Aorta (tissue), 5 donors: Measurements from ENCODE around the gene MAN2B2. TPM values are rescaled to one million over a fixed set of nuclear protein-coding genes. Genes with fewer than 3 reads are reported as not detected.

Experiments used
- ATAC-seq: fragments of 200-7000 bp; cut with Tn5 transposase; one replicate; pipeline ENCODE4 v1.9.1; 2022; ENCODE audit warnings: moderate library complexity; ENCODE audit not compliant: low FRiP score
- DNase-seq, 2 donors: peaks; one replicate each; pipeline ENCODE4 v3.0.0-alpha.2; 2020
- H3K27ac ChIP-seq, 2 donors: one replicate each; pipeline ENCODE4 v1.5.1; 2013; ENCODE audit warnings: low read length in 2 of 2, mild to moderate bottlenecking in 2 of 2, moderate library complexity in 2 of 2, control low read depth in 1 of 2, inconsistent platforms in 1 of 2, low read depth in 1 of 2
- H3K27me3 ChIP-seq, 2 donors: one replicate each; pipeline ENCODE4 v1.6.1; 2013; ENCODE audit warnings: control low read depth in 1 of 2, low read length in 1 of 2, mild to moderate bottlenecking in 1 of 2, moderate library complexity in 1 of 2; ENCODE audit not compliant: insufficient read depth in 2 of 2, control insufficient read depth in 1 of 2
- H3K36me3 ChIP-seq, 2 donors: one replicate each; pipeline ENCODE4 v1.6.1; 2013; ENCODE audit warnings: control low read depth in 1 of 2, low read length in 1 of 2, mild to moderate bottlenecking in 1 of 2; ENCODE audit not compliant: insufficient read depth in 2 of 2, control insufficient read depth in 1 of 2
- H3K4me1 ChIP-seq, 2 donors: one replicate each; pipeline ENCODE4 v1.6.1; 2013; ENCODE audit warnings: low read length in 2 of 2, control low read depth in 1 of 2, mild to moderate bottlenecking in 1 of 2, moderate library complexity in 1 of 2; ENCODE audit not compliant: insufficient read depth in 2 of 2, control insufficient read depth in 1 of 2
- H3K4me3 ChIP-seq, 2 donors: one replicate each; pipeline ENCODE4 v1.5.1; 2013; ENCODE audit warnings: low read length in 2 of 2, control low read depth in 1 of 2, mild to moderate bottlenecking in 1 of 2
- H3K9me3 ChIP-seq: one replicate; pipeline ENCODE4 v1.6.1; 2013; ENCODE audit warnings: mild to moderate bottlenecking, low read length; ENCODE audit not compliant: control insufficient read depth
- WGBS, 2 donors: extraction: QIAGEN DNeasy Blood & Tissue Kit; methylation state at CpG; one replicate each; pipeline ENCODE4 v1.1.7; 2013; 5-methylcytosine and 5-hydroxymethylcytosine counted together
- intact Hi-C, 2 donors: fragments of 100-400 bp; cut with DNase I; formaldehyde crosslinking; loops; one replicate each; pipeline versions ENCODE4 v1.14.2 to v1.15.0; 2022
- polyA plus RNA-seq, 2 donors: library from polyadenylated mRNA; stranded (reverse); fragments of 200-250 nt; gene quantifications; one replicate each; pipeline ENCODE4 v1.2.3, GENCODE V29; 2013
- total RNA-seq, 2 donors: library from RNA; stranded (reverse); fragmentation: NEBNext Ultra II Directional; extraction: Animal tissue kit (Norgen Biotek cat#: 25700); gene quantifications; one replicate each; pipeline ENCODE4 v1.2.1, GENCODE V29; 2021
- donor health status: healthy with polysubstance abuse.
- donor health status: Bipolar disorder and iron deficiency.
- donor health status: DM: no; HTN: no; CAD: no.
- donor health status: DM: no; HTN: no; CAD: no.
- donor health status: DM: yes; HTN: yes; CAD: no.

MAN2B2 gene
- total and polyA plus RNA-seq, 4 donors, result 13.1 to 58.0 (median 42.5) TPM

DNA sequence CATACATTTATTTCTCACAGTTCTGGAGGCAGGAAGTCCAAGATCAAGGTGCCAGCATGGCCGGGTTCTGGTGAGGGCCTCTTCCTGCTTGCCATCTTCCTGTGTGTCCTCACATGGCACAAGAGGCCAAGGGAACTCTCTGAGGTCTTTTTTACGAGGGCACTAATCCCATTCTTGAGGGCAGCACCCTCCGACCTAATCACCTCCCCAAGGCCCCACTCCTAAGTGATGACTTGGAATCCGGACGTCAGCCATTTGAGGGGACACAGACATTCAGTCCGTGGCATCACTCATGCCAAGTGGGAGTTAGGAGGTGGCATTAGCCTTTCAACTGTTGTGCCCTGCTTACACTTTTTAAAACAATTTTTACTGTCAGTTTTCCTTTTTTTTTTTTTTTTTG is 27.3 kb downstream of the MAN2B2 start:
- Histone ChIP-seq H3K4me3 (no peak overlapping the region), H3K36me3 (peaks cover 0 to 21% of the 10 kb centered on the region in 2 donors), H3K27me3 (no peaks in the 10 kb centered on the region), H3K27ac (no peak overlapping the region), H3K4me1 (no peaks in the 10 kb centered on the region), H3K9me3 (peaks cover 5% of the 10 kb centered on the region)
- WGBS, 2 donors, result 95% methylated on average over 6 of the region's 6 CpGs
- ATAC-seq (no peak), DNase-seq (no peak)
- intact Hi-C loops, result no loop called here

DNA sequence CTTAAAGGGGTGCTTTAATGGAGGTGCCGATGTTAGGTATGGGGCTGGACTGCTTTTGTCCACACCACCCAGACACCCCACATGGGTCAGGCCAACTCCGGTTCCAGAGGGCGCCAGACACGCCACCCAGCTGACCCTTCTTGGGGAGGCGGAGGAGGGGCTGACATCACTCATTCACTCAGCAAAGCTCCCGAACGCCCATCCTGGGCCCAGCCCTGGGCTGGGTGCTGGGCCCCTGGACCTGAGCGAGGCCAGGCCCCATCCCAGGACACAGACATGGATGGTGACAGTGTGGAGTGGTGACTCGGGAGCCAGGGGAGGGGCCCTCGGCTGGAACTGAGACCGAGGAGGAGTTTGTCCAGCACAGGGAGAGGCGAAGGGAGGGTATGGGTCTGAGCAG is 28.1 kb downstream of the MAN2B2 start:
- intact Hi-C loops, result no loop called here
- H3K27me3 ChIP-seq, result no peaks in the 10 kb centered on the region
- no peak for ATAC-seq

DNA sequence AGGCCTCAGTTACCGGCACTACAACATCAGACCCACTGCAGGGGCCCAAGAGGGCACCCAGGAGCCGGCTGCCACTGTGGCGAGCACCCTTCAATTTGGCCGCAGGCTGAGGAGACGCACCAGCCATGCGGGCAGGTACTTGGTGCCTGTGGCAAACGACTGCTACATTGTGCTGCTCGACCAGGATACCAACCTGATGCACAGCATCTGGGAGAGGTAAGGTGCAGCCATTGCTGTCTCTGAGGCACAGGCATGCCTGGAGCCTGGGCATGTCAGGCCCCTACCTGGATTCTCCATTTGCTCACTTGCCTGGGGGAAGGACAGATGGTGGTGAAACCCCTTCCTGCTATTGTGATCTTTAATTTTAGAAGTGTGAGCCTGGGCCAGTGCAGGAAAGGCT is 30.1 kb downstream of the MAN2B2 start:
- no peaks in the 10 kb centered on the region for H3K27me3 ChIP-seq
- ATAC-seq (no peak), DNase-seq (no peak)
- no peak overlapping the region for H3K4me3 ChIP-seq
- H3K36me3 ChIP-seq, result peaks cover 0 to 17% of the 10 kb centered on the region in 2 donors
- H3K4me1 ChIP-seq, result no peaks in the 10 kb centered on the region
- H3K9me3 ChIP-seq, result peaks cover 5% of the 10 kb centered on the region
- intact Hi-C loops, result no loop called here
- no peak overlapping the region for H3K27ac ChIP-seq
- WGBS, 2 donors, result 97 to 98% methylated on average over 8 of the region's 8 CpGs

More for the DNA sequence above, 28.1 kb downstream of the MAN2B2 start:
- H3K9me3 ChIP-seq, result peaks cover 5% of the 10 kb centered on the region
- no peak for DNase-seq
- 91 to 95% methylated on average over 12 of the region's 12 CpGs for WGBS, 2 donors
- no peaks in the 10 kb centered on the region for H3K4me1 ChIP-seq
- H3K4me3 ChIP-seq, result no peak overlapping the region
- no peak overlapping the region for H3K27ac ChIP-seq
- H3K36me3 ChIP-seq, result peaks cover 0 to 16% of the 10 kb centered on the region in 2 donors

DNA sequence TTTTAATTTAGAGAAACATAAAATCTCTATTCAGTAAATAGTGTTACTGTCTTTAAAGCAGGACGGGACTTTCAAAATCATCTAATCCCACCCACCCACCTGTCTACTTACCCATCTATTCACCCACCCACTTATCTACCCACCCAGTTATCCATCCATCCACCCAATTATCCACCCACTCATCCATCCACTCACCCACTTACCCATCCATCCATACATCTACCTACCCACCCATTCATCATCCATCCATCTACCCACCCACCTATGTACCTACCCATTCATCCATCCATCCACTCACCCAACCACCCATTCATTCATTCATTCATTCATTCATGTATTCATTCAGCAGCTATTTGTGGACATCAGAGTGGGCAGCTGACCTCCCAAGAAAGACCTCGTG is 30.6 kb downstream of the MAN2B2 start:
- 98 to 100% methylated on average over 2 of the region's 2 CpGs for WGBS, 2 donors
- Histone ChIP-seq H3K27me3 (no peaks in the 10 kb centered on the region), H3K27ac (no peak overlapping the region), H3K36me3 (peaks cover 0 to 16% of the 10 kb centered on the region in 2 donors), H3K4me3 (no peak overlapping the region), H3K9me3 (peaks cover 5% of the 10 kb centered on the region), H3K4me1 (no peaks in the 10 kb centered on the region)
- no peak for DNase-seq
- intact Hi-C loops, result no loop called here
- ATAC-seq, result no peak

DNA sequence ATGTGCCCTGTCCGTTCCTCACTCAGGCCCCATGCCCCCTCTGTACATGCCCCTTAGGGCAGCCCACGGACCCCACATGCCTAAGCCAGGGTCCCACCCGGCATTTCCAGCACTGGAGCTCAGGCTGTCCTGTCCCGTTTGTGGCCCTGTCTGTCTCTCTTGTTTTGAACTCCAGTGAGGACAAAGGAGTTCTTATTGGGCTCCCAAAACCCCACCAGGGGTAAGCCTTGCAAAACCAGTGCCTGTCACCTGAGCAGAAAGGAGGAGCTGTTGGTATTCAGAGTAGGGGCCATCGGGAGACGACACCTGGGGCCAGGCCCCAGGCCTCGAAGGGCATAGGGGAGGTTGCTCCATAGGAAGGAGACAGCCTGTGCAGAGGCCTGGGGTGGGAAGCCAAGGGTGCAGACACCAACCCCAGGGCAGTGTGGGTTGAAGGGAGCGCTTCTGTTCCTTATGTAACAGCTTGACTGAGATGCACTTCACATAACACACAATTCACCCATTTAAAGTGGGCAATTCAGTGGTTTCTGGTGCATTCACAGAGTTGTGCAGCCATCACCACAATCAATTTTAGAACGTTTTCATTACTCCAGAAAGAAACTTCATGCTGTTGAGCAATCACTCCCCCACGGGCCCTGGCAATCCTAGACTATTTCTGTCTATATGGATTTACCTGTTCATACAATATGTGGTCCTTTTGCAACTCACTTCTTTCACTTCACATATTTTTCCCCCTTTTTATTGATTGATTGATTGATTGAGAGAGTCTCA is 31.7 kb downstream of the MAN2B2 start:
- WGBS, 2 donors, result 83 to 91% methylated on average over 10 of the region's 10 CpGs
- H3K27me3 ChIP-seq, result no peaks in the 10 kb centered on the region
- no peak overlapping the region for H3K4me3 ChIP-seq
- H3K4me1 ChIP-seq, result no peaks in the 10 kb centered on the region
- H3K27ac ChIP-seq, result no peak overlapping the region
- intact Hi-C loops, result no loop called here
- no peak for DNase-seq
- H3K36me3 ChIP-seq, result peaks cover 0 to 17% of the 10 kb centered on the region in 2 donors
- no peak for ATAC-seq
- H3K9me3 ChIP-seq, result peaks cover 5% of the 10 kb centered on the region

DNA sequence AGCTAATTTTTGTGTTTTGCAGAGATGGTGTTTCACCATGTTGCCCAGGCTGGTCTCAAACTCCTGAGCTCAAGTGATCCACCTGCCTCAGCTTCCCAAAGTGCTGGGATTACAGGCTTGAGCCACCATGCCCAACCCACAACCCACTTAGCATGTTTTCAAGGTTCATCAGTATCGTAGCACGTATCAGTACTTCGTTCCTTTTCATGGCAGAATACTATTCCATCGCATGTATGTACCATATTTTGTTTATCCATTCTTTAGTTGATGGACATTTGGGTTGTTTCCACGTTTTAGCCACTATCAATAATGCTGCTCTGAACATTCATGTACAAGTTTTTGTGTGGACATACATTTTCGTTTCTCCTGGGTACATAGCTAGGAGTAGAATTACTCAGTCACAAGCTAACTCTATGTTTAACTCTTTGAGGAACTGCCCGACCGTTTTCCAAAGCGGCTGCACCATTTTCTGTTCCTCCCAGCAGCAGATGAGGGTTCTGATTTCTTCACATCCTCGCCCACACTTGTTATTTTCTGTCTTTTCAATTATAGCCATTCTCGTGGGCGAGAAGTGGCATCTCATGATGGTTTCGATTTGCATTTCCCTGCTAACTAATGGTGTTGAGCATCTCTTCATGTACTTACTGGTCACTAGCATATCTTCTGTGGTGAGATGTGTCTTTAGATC is 32.5 kb downstream of the MAN2B2 start:
- no peaks in the 10 kb centered on the region for H3K4me1 ChIP-seq
- no peak for ATAC-seq
- peaks cover 5% of the 10 kb centered on the region for H3K9me3 ChIP-seq
- H3K4me3 ChIP-seq, result no peak overlapping the region
- WGBS, 2 donors, result 93% methylated on average over 13 of the region's 13 CpGs
- no peaks in the 10 kb centered on the region for H3K27me3 ChIP-seq
- no peak for DNase-seq
- H3K27ac ChIP-seq, result no peak overlapping the region
- H3K36me3 ChIP-seq, result peaks cover 3 to 18% of the 10 kb centered on the region in 2 donors
- intact Hi-C loops, result no loop called here

DNA sequence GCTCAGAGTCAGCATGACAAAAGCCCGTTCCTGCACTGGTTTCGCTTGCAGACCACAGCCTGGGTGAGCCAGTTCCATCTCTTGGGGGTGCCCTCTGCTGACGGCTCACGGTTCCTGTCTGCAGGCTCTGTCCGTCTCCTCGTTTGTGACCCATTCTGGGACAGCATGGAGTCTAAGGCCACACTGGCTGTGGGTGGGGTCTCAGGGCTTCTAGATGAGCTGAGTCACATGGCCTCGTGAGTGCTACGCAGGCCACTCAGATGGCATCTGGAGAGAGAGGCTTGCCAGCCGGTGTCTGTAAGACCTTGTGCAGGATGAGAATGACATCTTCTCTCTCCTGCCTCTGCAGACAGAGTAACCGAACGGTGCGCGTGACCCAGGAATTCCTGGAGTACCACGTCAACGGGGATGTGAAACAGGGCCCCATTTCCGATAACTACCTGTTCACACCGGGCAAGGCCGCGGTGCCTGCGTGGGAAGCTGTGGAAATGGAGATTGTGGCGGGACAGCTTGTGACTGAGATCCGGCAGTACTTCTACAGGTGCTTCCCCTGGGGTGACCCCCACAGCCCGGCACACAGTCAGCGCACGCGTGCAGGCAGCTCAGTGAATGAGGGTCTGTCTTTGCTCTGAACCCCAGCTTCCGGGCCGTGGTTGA is 33.9 kb downstream of the MAN2B2 start:
- intact Hi-C loops, result no loop called here
- peaks cover 3 to 17% of the 10 kb centered on the region in 2 donors for H3K36me3 ChIP-seq
- no peaks in the 10 kb centered on the region for H3K27me3 ChIP-seq
- 84 to 88% methylated on average over 28 of the region's 28 CpGs for WGBS, 2 donors
- H3K4me1 ChIP-seq, result no peaks in the 10 kb centered on the region
- H3K27ac ChIP-seq, result no peak overlapping the region
- peaks cover 5% of the 10 kb centered on the region for H3K9me3 ChIP-seq
- H3K4me3 ChIP-seq, result no peak overlapping the region
- no peak for DNase-seq
- no peak for ATAC-seq

DNA sequence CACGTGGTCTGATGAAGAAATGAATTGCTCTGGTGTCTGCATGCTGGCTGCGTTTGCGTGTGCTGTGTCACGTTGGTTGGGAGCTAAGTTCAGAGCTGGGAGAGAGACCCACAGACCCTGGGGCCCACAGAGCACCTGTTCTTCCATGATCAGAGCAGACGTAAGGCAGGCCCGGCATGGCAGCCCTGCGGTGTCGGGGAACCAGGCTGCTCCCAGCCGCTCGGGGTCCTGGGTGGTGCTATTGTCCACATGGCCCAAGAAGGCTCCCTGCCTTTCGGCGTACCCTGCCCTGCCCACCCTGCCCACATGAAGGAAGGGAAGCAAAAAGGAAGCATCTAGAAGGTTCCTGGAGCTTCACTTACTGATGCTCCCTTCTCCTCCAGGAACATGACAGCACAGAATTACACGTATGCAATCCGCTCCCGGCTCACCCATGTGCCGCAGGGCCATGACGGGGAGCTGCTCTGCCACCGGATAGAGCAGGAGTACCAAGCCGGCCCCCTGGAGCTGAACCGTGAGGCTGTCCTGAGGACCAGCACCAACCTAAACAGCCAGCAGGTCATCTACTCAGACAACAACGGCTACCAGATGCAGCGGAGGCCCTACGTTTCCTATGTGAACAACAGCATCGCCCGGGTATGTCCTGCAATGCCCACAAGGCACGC is 34.6 kb downstream of the MAN2B2 start:
- ATAC-seq, result peak; percentile 11
- DNase-seq, result no peak
- Histone ChIP-seq H3K27me3 (no peaks in the 10 kb centered on the region), H3K36me3 (peaks cover 3 to 21% of the 10 kb centered on the region in 2 donors), H3K27ac (no peak overlapping the region), H3K9me3 (peaks cover 5% of the 10 kb centered on the region), H3K4me1 (no peaks in the 10 kb centered on the region), H3K4me3 (no peak overlapping the region)
- 93 to 95% methylated on average over 26 of the region's 26 CpGs for WGBS, 2 donors
- intact Hi-C loops, result no loop called here
